BE2C (cell line): ENCODE results near the gene PSMD8.
A peak's percentile ranks its signal among the peaks of the same experiment; 100 is the strongest.

ENCODE experiments used
- DNase-seq: peaks from one replicate; pipeline ENCODE4 v3.0.0-alpha.2; 2020
- H3K27me3 ChIP-seq: fragments of 250-450 bp; sonication (Bioruptor Pico); 2 replicates; pipeline ENCODE4 v1.5.1; 2020; ENCODE audit warnings: mild to moderate bottlenecking
- H3K36me3 ChIP-seq: fragments of 250-450 bp; sonication (Bioruptor Pico); 2 replicates; pipeline ENCODE4 v1.5.1; 2020; ENCODE audit warnings: mild to moderate bottlenecking
- H3K4me1 ChIP-seq: fragments of 250-450 bp; sonication (Bioruptor Pico); 2 replicates; pipeline ENCODE4 v1.5.1; 2020
- H3K4me3 ChIP-seq: 2 replicates; pipeline ENCODE4 v1.5.1; 2011; ENCODE audit warnings: low read depth, low read length
- H3K9me3 ChIP-seq: fragments of 250-450 bp; sonication (Bioruptor Pico); 2 replicates; pipeline ENCODE4 v1.5.1; 2020
- CTCF ChIP-seq: IDR thresholded peaks from 2 replicates; pipeline ENCODE4 v1.5.1; 2012; ENCODE audit warnings: mild to moderate bottlenecking, low read depth, low read length

Gene PSMD8

GRCh38 chr19:38384209-38385027, 10.0 kb downstream of the PSMD8 start:
- Histone ChIP-seq H3K4me1 (no peaks in the 10 kb centered on the region; the same call in 1 of the 2 replicates), H3K4me3 (no peak overlapping the region), H3K27me3 (no peaks in the 10 kb centered on the region), H3K9me3 (no peaks in the 10 kb centered on the region), H3K36me3 (peaks cover 26% of the 10 kb centered on the region)
- TF ChIP-seq CTCF: peak; percentile 39
- peak; percentile 37 for DNase-seq

GRCh38 chr19:38385057-38385803, 10.9 kb downstream of the PSMD8 start:
- Histone ChIP-seq H3K36me3 (peaks cover 20% of the 10 kb centered on the region), H3K9me3 (no peaks in the 10 kb centered on the region)

GRCh38 chr19:38385804-38386257, 11.5 kb downstream of the PSMD8 start:
- no peaks in the 10 kb centered on the region; the same call in 1 of the 2 replicates for H3K4me1 ChIP-seq
- peak; percentile 31 for DNase-seq
- TF ChIP-seq CTCF: no peak
- H3K27me3 ChIP-seq: no peaks in the 10 kb centered on the region
- no peak overlapping the region for H3K4me3 ChIP-seq
- no peaks in the 10 kb centered on the region for H3K9me3 ChIP-seq
- peaks cover 17% of the 10 kb centered on the region for H3K36me3 ChIP-seq

More at GRCh38 chr19:38385057-38385803, 10.9 kb downstream of the PSMD8 start:
- TF ChIP-seq CTCF: no peak
- DNase-seq: no peak
- Histone ChIP-seq H3K4me1 (no peaks in the 10 kb centered on the region; the same call in 1 of the 2 replicates), H3K4me3 (no peak overlapping the region), H3K27me3 (no peaks in the 10 kb centered on the region)

- TF ChIP-seq CTCF: no peak
- H3K27me3 ChIP-seq: no peaks in the 10 kb centered on the region
- DNase-seq: no peak
- no peaks in the 10 kb centered on the region for H3K9me3 ChIP-seq
- H3K36me3 ChIP-seq: peaks cover 11% of the 10 kb centered on the region
- H3K4me1 ChIP-seq: no peaks in the 10 kb centered on the region; the same call in 1 of the 2 replicates
- no peak overlapping the region for H3K4me3 ChIP-seq
Observed at GRCh38 chr19:38386300-38386970, 12.1 kb downstream of the PSMD8 start.

- peaks cover 5% of the 10 kb centered on the region for H3K36me3 ChIP-seq
- no peaks in the 10 kb centered on the region for H3K9me3 ChIP-seq
- TF ChIP-seq CTCF: no peak
- peak overlapping the region; percentile 75 for H3K4me3 ChIP-seq
- no peak for DNase-seq
- no peaks in the 10 kb centered on the region; the same call in 1 of the 2 replicates for H3K4me1 ChIP-seq
- H3K27me3 ChIP-seq: no peaks in the 10 kb centered on the region
Observed at GRCh38 chr19:38386971-38387549, 12.7 kb downstream of the PSMD8 start.
